Raji (cell line): ENCODE measurements around the gene EIF5A2.

Experiments used
- POLR2A ChIP-seq: IDR thresholded peaks from 2 replicates; pipeline ENCODE4 v1.6.1; 2011; ENCODE audit warnings: low read depth, low read length, control low read depth; ENCODE audit not compliant: insufficient read depth

Gene EIF5A2

DNA sequence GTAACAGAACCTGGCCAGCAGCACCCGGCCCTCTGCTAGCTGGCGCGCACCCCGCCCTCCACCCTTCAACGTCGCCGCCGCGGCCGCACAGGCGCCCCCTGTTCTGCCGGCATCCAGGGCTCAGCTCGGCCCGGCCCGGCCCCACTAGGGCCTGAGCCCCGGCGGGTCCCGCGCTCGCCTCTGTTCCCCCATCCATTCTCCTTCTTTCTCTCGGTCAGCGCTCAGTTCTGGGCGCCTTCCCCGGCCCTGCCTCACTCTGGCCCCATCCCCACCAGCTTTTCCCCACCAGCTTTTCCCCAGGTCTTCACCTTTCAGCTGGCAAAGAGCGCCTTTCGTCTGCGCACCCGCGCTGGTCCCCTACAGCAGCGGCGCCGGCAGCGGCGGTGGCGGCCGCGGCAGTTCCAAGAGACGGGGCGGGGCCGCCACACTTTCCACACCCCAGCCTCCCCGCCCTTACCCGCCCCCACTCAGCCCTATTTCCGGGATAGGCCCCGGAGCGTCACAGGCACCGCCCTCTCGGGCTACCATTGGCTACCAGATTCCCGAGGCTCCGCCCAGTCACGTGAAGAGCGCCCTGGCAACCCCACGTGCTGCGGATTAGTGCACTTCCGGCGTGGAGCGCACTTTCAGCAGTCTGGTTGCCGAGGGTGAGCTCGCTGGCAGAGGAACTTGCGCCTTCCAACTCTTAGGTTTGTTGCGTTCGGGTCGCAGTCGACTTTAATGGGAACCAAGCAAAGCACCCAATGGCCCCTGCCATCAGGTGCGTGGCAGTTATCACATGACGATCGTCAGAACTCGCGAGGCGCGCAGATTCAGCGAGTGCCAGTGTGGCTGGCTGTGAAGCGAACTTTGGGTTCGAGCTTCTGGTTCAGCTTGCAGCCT lies at the start of gene EIF5A2:
TSS of gene EIF5A2 (minus strand) at position 403 of the 882 bp plus-strand sequence. CDS start 831 bp downstream, outside the sequence.
- TF ChIP-seq POLR2A: no peak

GRCh38 chr3:170956647-170957046 lies 48.2 kb upstream of the EIF5A2 start:
- TF ChIP-seq POLR2A: no peak

DNA sequence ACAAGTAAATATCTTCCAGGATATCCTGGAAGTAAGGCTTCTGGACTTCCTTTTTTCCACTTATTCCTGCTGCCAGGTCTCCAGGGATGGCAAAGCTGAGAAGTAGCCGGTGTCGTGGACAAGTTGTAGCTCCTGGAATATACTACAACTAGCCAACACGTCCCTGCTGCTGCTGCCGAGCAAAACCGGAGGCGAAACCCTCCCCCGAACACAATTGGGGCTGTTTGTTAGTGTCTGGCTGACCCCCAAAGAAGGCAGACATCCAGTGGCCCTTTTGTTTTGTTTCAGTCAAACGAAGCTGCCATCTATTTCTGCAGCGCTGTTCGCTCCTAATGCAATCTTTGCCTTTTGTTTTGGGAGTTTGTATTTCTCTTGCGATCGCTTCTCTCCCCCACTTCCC lies 45.3 kb upstream of the EIF5A2 start:
- no peak for TF ChIP-seq POLR2A

- no peak for TF ChIP-seq POLR2A
Measured at GRCh38 chr3:170953229-170953628, 44.8 kb upstream of the EIF5A2 start.

GRCh38 chr3:170949211-170949610 lies 40.8 kb upstream of the EIF5A2 start:
- TF ChIP-seq POLR2A: no peak

- no peak for TF ChIP-seq POLR2A
Measured at GRCh38 chr3:170947018-170947769, 38.8 kb upstream of the EIF5A2 start.

- no peak for TF ChIP-seq POLR2A
Measured at GRCh38 chr3:170942011-170942410, 33.6 kb upstream of the EIF5A2 start.

DNA sequence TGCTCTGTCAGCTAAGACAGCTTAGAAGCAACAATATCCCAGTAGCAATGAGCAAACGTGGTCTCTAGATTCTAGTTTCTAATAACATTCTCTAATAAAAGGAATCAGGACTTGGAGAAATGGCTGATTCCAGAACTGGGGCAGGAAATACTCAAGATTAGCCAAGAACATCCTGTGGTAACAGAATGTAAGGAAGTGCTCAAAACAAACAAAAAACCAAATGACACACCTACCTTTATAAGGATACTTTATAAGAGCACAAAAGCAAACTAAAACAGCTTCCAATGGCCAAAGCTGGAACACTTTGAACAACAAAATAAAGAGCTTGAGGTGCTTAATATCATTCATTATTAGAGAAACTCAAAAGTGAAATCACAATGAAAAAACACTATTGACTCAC lies 33.1 kb upstream of the EIF5A2 start:
- no peak for TF ChIP-seq POLR2A

- no peak for TF ChIP-seq POLR2A
Measured at GRCh38 chr3:170918715-170919114, 10.3 kb upstream of the EIF5A2 start.

DNA sequence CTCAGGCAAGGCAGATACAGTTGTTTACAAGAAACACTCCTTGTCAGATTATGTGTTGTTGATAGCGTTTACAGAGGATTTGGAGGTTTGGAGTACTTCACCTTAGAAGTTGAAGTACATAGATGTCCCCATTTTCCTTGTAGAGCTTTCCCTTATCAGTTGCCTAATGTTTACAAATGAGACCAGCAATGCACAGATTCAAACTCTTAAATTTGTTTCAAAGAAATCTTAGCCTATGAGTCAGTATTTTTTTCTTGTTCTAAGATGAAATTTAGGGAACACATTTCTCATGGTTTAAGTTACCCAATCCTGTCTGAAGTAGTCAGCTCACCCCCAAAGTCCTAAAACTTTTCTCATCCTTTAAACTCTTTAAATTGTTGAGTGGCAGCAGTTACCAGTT lies 6.3 kb upstream of the EIF5A2 start:
- no peak for TF ChIP-seq POLR2A

GRCh38 chr3:170914212-170914611 lies 5.8 kb upstream of the EIF5A2 start:
- no peak for TF ChIP-seq POLR2A

- TF ChIP-seq POLR2A: no peak
Measured at GRCh38 chr3:170911051-170911450, 2.6 kb upstream of the EIF5A2 start.

GRCh38 chr3:170910542-170910941 lies 2.1 kb upstream of the EIF5A2 start:
- no peak for TF ChIP-seq POLR2A

- no peak for TF ChIP-seq POLR2A
Measured at GRCh38 chr3:170909129-170909903, 879 bp upstream of the EIF5A2 start.

DNA sequence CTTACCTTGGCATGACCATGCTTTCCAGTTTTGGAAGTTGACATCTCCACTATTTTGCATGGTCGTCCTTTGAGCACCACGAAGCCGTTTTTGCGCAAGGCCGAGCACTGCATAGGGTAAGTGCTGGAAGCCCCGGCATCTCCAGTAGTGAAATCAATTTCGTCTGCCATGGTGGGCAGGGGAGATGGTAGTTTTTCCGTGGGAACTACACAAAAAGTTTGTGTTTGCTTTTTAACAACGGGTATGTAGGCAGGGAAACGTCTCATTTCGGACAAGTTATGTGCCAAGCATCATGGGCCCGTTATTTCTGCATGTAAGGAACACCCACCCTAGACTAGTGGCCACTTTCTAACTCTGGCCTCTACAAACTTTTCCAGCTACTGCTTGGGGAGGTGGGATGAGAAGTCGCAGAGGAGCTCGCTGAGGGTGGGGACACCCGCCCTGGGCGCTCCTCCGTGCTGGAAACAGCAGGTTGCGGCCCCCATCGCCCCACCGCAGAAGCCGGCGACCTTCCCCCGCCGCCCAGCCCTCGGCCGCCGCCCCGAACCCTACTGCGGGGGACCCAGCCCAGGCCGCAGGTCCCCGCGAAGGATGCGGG lies 701 bp downstream of the EIF5A2 start:
- TF ChIP-seq POLR2A: no peak
